Activated CD8-positive, alpha-beta memory T cell treated with anti-CD3 and anti-CD28 coated beads for 1 hour (primary cell): ENCODE results near the gene FHIT.

ENCODE experiments used
- DNase-seq, 2 donors: peaks; one replicate each; pipeline ENCODE4 v3.0.0-alpha.2; 2020; ENCODE audit warnings: low read depth in 1 of 2; ENCODE audit errors: extremely low read depth in 1 of 2

The FHIT gene

GRCh38 chr3:60659098-60659497, 592.2 kb downstream of the FHIT start:
- DNase-seq = no peak

- DNase-seq = no peak
These were observed 593.3 kb downstream of the FHIT start for GRCh38 chr3:60657972-60658371.

- DNase-seq = no peak
These were observed 598.4 kb downstream of the FHIT start for GRCh38 chr3:60652829-60653228.

GRCh38 chr3:60651799-60652198, 599.5 kb downstream of the FHIT start:
- no peak for DNase-seq

- no peak for DNase-seq
These were observed 601.1 kb downstream of the FHIT start for GRCh38 chr3:60650171-60650570.

- no peak for DNase-seq
These were observed 605.5 kb downstream of the FHIT start for GRCh38 chr3:60645801-60646200.

- DNase-seq = no peak
These were observed 607.4 kb downstream of the FHIT start for GRCh38 chr3:60643831-60644230.

- no peak for DNase-seq
These were observed 609.9 kb downstream of the FHIT start for GRCh38 chr3:60641354-60641753.

- no peak for DNase-seq
These were observed 614.4 kb downstream of the FHIT start for GRCh38 chr3:60636846-60637245.

- DNase-seq = no peak
These were observed 617.6 kb downstream of the FHIT start for GRCh38 chr3:60633644-60634043.

GRCh38 chr3:60631509-60631908, 619.7 kb downstream of the FHIT start:
- no peak for DNase-seq

- no peak for DNase-seq
These were observed 620.3 kb downstream of the FHIT start for GRCh38 chr3:60630953-60631352.

- DNase-seq = no peak
These were observed 621.4 kb downstream of the FHIT start for GRCh38 chr3:60629816-60630215.

GRCh38 chr3:60622349-60622748, 628.9 kb downstream of the FHIT start:
- DNase-seq = no peak

GRCh38 chr3:60617188-60617587, 634.1 kb downstream of the FHIT start:
- no peak for DNase-seq

GRCh38 chr3:60613769-60614303, 637.4 kb downstream of the FHIT start:
- DNase-seq = no peak

GRCh38 chr3:60610441-60611112, 640.7 kb downstream of the FHIT start:
- DNase-seq = no peak

- no peak for DNase-seq
These were observed 641.8 kb downstream of the FHIT start for GRCh38 chr3:60609446-60609845.

GRCh38 chr3:60603860-60604259, 647.4 kb downstream of the FHIT start:
- no peak for DNase-seq

- no peak for DNase-seq
These were observed 650.4 kb downstream of the FHIT start for GRCh38 chr3:60600848-60601247.

GRCh38 chr3:60599586-60599985, 651.7 kb downstream of the FHIT start:
- no peak for DNase-seq

GRCh38 chr3:60598671-60599070, 652.6 kb downstream of the FHIT start:
- no peak for DNase-seq

GRCh38 chr3:60594025-60594424, 657.2 kb downstream of the FHIT start:
- no peak for DNase-seq
